Suppressor macrophage treated with lipopolysaccharide for 1 hour (primary cell): Measurements from ENCODE around the gene RGS5.
A peak's percentile ranks its signal among the peaks of the same experiment; 100 is the strongest.
"Not testable (repeated sequence)": the region's sequence is repeated elsewhere in the genome, so short reads cannot be mapped to it uniquely, and the experiment has no call there.

Experiments
- DNase-seq, 3 donors: peaks; one replicate each; pipeline ENCODE4 v3.0.0-alpha.2; 2020 to 2022

The RGS5 gene

GRCh38 chr1:163202833-163203451 lies at the start of gene RGS5:
RGS5 (minus strand) TSS chr1:163202916; CDS start chr1:163202835, 81 bp downstream.
- DNase-seq: no peak

GRCh38 chr1:163250382-163250974 lies 47.8 kb upstream of the RGS5 start:
- DNase-seq: no peak

GRCh38 chr1:163248064-163248463 lies 45.3 kb upstream of the RGS5 start:
- no peak for DNase-seq

- DNase-seq: not testable (repeated sequence)
Observed at GRCh38 chr1:163244648-163245047, 41.9 kb upstream of the RGS5 start.

GRCh38 chr1:163241746-163242145 lies 39.0 kb upstream of the RGS5 start:
- DNase-seq: no peak

GRCh38 chr1:163240705-163241104 lies 38.0 kb upstream of the RGS5 start:
- no peak for DNase-seq

- not testable (repeated sequence) for DNase-seq
Observed at GRCh38 chr1:163233643-163234042, 30.9 kb upstream of the RGS5 start.

GRCh38 chr1:163231385-163231784 lies 28.7 kb upstream of the RGS5 start:
- DNase-seq: no peak

GRCh38 chr1:163230827-163231226 lies 28.1 kb upstream of the RGS5 start:
- DNase-seq: no peak

- not testable (repeated sequence) for DNase-seq
Observed at GRCh38 chr1:163228271-163228670, 25.6 kb upstream of the RGS5 start.

- no peak for DNase-seq
Observed at GRCh38 chr1:163227126-163227525, 24.4 kb upstream of the RGS5 start.

- DNase-seq: peak in 2 of 3 donors; percentile 9 to 38
Observed at GRCh38 chr1:163213626-163214025, 10.9 kb upstream of the RGS5 start.

- no peak for DNase-seq
Observed at GRCh38 chr1:163211667-163212066, 9.0 kb upstream of the RGS5 start.

GRCh38 chr1:163205513-163205912 lies 2.8 kb upstream of the RGS5 start:
- no peak for DNase-seq

- DNase-seq: no peak
Observed at GRCh38 chr1:163203561-163203960, 845 bp upstream of the RGS5 start.

- no peak for DNase-seq
Observed at GRCh38 chr1:163201906-163202305, 810 bp downstream of the RGS5 start.

GRCh38 chr1:163197022-163197421 lies 5.7 kb downstream of the RGS5 start:
- DNase-seq: no peak

GRCh38 chr1:163196449-163196787 lies 6.3 kb downstream of the RGS5 start:
- DNase-seq: no peak

- no peak for DNase-seq
Observed at GRCh38 chr1:163195728-163196448, 6.8 kb downstream of the RGS5 start.

GRCh38 chr1:163191301-163191700 lies 11.4 kb downstream of the RGS5 start:
- DNase-seq: no peak

- DNase-seq: no peak
Observed at GRCh38 chr1:163188947-163189346, 13.8 kb downstream of the RGS5 start.

GRCh38 chr1:163187849-163188248 lies 14.9 kb downstream of the RGS5 start:
- no peak for DNase-seq

- DNase-seq: no peak
Observed at GRCh38 chr1:163186862-163187261, 15.9 kb downstream of the RGS5 start.

- no peak for DNase-seq
Observed at GRCh38 chr1:163182330-163182949, 20.3 kb downstream of the RGS5 start.
